Suprapubic skin (tissue), 4 donors: ENCODE measurements around the gene SLC22A6. TPM values are rescaled to one million over a fixed set of nuclear protein-coding genes. Genes with fewer than 3 reads are reported as not detected.

Experiments
- DNase-seq, 2 donors: peaks; one replicate each; pipeline ENCODE4 v3.0.0-alpha.2; 2019; ENCODE audit warnings: low spot score in 2 of 2
- H3K27ac ChIP-seq: fragments of 200-600 bp; sonication (generic); one replicate; pipeline ENCODE4 v1.5.1; 2019
- H3K27me3 ChIP-seq: fragments of 200-600 bp; sonication (generic); one replicate; pipeline ENCODE4 v1.5.1; 2019
- H3K36me3 ChIP-seq: fragments of 200-600 bp; sonication (generic); one replicate; pipeline ENCODE4 v1.5.1; 2019
- H3K4me1 ChIP-seq: fragments of 200-600 bp; sonication (generic); one replicate; pipeline ENCODE4 v1.5.1; 2019
- H3K4me3 ChIP-seq: fragments of 200-600 bp; sonication (generic); one replicate; pipeline ENCODE4 v1.5.1; 2019; ENCODE audit warnings: mild to moderate bottlenecking
- H3K9me3 ChIP-seq: fragments of 200-600 bp; sonication (generic); one replicate; pipeline ENCODE4 v1.5.1; 2019
- CTCF ChIP-seq, 2 donors: fragments of 200-600 bp in 1 of 2; fragments of 450-650 bp in 1 of 2; sonication (generic) in 1 of 2; IDR thresholded peaks; one replicate each; pipeline ENCODE4 v1.5.1; 2016 to 2019; ENCODE audit warnings: antibody characterized with exemption in 2 of 2, mild to moderate bottlenecking in 1 of 2, moderate library complexity in 1 of 2
- EP300 ChIP-seq: sonication (generic); formaldehyde crosslinking; IDR thresholded peaks from one replicate; pipeline ENCODE4 v1.6.1; 2017; ENCODE audit warnings: antibody characterized with exemption
- POLR2A ChIP-seq, 2 donors: fragments of 450-650 bp; IDR thresholded peaks; one replicate each; pipeline ENCODE4 v1.6.1; 2017; ENCODE audit warnings: antibody characterized with exemption in 2 of 2, mild to moderate bottlenecking in 2 of 2, moderate library complexity in 2 of 2
- POLR2AphosphoS5 ChIP-seq, 3 donors: sonication (generic); formaldehyde crosslinking; IDR thresholded peaks; one replicate each; pipeline ENCODE4 v1.6.1; 2017; ENCODE audit warnings: antibody characterized with exemption in 3 of 3
- WGBS: methylation state at CpG from one replicate; pipeline ENCODE4 v1.1.5; 2018; 5-methylcytosine and 5-hydroxymethylcytosine counted together
- total RNA-seq, 4 donors: library from RNA; depleted of rRNA; stranded (reverse); fragments of >200 nt; gene quantifications; one replicate each; pipeline ENCODE4 v1.1.0, GENCODE V29; 2016

SLC22A6 gene
- total RNA-seq, 4 donors from 2014 or later = not detected

GRCh38 chr11:62930157-62930556 lies 54.6 kb downstream of the SLC22A6 start:
- Histone ChIP-seq H3K4me1 (peaks cover 18% of the 10 kb centered on the region), H3K4me3 (no peak overlapping the region), H3K27ac (no peak overlapping the region), H3K27me3 (peaks cover 26% of the 10 kb centered on the region), H3K9me3 (no peaks in the 10 kb centered on the region), H3K36me3 (no peaks in the 10 kb centered on the region)
- TF ChIP-seq POLR2A (IDR thresholded peaks at IDR 0.05) (no peak), CTCF (IDR thresholded peaks at IDR 0.05) (no peak), POLR2AphosphoS5 (IDR thresholded peaks at IDR 0.05) (no peak), EP300 (no peak)
- WGBS = 57% methylated on average over 4 of the region's 4 CpGs
- no peak for DNase-seq

- DNase-seq = no peak
- no peaks in the 10 kb centered on the region for H3K9me3 ChIP-seq
- H3K27me3 ChIP-seq = peaks cover 48% of the 10 kb centered on the region
- no peak for TF ChIP-seq POLR2AphosphoS5 (IDR thresholded peaks at IDR 0.05)
- TF ChIP-seq EP300 = no peak
- TF ChIP-seq CTCF (IDR thresholded peaks at IDR 0.05) = no peak
- no peak for TF ChIP-seq POLR2A (IDR thresholded peaks at IDR 0.05)
- H3K36me3 ChIP-seq = no peaks in the 10 kb centered on the region
- H3K4me3 ChIP-seq = no peak overlapping the region
- no peak overlapping the region for H3K27ac ChIP-seq
- peaks cover 30% of the 10 kb centered on the region for H3K4me1 ChIP-seq
- WGBS = 46% methylated on average over 10 of the region's 13 CpGs
Measured at GRCh38 chr11:62928011-62928410, 56.8 kb downstream of the SLC22A6 start.

- whole genome bisulfite sequencing = 57% methylated on average over 34 of the region's 53 CpGs
Measured at GRCh38 chr11:62926680-62927455, 57.9 kb downstream of the SLC22A6 start.

More at GRCh38 chr11:62926680-62927455, 57.9 kb downstream of the SLC22A6 start:
- Histone ChIP-seq H3K27ac (no peak overlapping the region), H3K4me1 (peaks cover 42% of the 10 kb centered on the region), H3K27me3 (peaks cover 59% of the 10 kb centered on the region), H3K9me3 (no peaks in the 10 kb centered on the region), H3K4me3 (peak overlapping the region; percentile 34), H3K36me3 (no peaks in the 10 kb centered on the region)
- DNase-seq = no peak
- no peak for TF ChIP-seq CTCF (IDR thresholded peaks at IDR 0.05)
- no peak for TF ChIP-seq POLR2AphosphoS5 (IDR thresholded peaks at IDR 0.05)
- no peak for TF ChIP-seq EP300
- no peak for TF ChIP-seq POLR2A (IDR thresholded peaks at IDR 0.05)

Other genes with a start within 250 kb of the SLC22A6 start
- gene ZBTB3, start 230.8 kb downstream of the SLC22A6 start, total RNA-seq = 10 to 100 TPM; 10.9 to 32.2 (median 14.3) TPM
- 100 to 1,000 TPM in 1 of 4 donors, 10 to 100 TPM in 3; 46.9 to 117 (median 52.1) TPM for gene POLR2G, start 223.4 kb downstream of the SLC22A6 start, total RNA-seq
- gene TAF6L, start 213.6 kb downstream of the SLC22A6 start, total RNA-seq = 10 to 100 TPM; 10.2 to 48.7 (median 21.9) TPM
- gene TMEM179B, start 197.6 kb downstream of the SLC22A6 start, total RNA-seq = 10 to 100 TPM; 37.6 to 72.6 (median 59.8) TPM
- 10 to 100 TPM; 15.9 to 30.2 (median 23.4) TPM for gene TMEM223, start 193.0 kb downstream of the SLC22A6 start, total RNA-seq
- gene NXF1, start 179.5 kb downstream of the SLC22A6 start, total RNA-seq = 100 to 1,000 TPM in 3 of 4 donors, 10 to 100 TPM in 1; 88.1 to 156 (median 115) TPM
- 10 to 100 TPM; 26.8 to 47.8 (median 43.2) TPM for gene STX5, start 152.9 kb downstream of the SLC22A6 start, total RNA-seq
- gene TEX54, start 152.1 kb downstream of the SLC22A6 start, total RNA-seq = not detected
- gene WDR74, start 145.4 kb downstream of the SLC22A6 start, total RNA-seq = 10 to 100 TPM; 63.3 to 79.8 (median 70.3) TPM
- 100 to 1,000 TPM; 170 to 234 (median 198) TPM for gene SLC3A2, start 104.1 kb downstream of the SLC22A6 start, total RNA-seq
- 1 to 10 TPM; 2.5 to 5.4 (median 4.5) TPM for gene CHRM1, start 63.6 kb downstream of the SLC22A6 start, total RNA-seq
- gene SLC22A8, start 30.9 kb upstream of the SLC22A6 start, total RNA-seq = not detected
- not detected for gene SLC22A24, start 159.3 kb upstream of the SLC22A6 start, total RNA-seq